GM10248 (cell line): ENCODE measurements around the gene ARHGAP31.
"Not testable (repeated sequence)": the region's sequence is repeated elsewhere in the genome, so short reads cannot be mapped to it uniquely, and the experiment has no call there.

Source experiments
- CTCF ChIA-PET: fragments of 300-600 bp; sonication (Branson Sonifier 250); formaldehyde crosslinking; extraction: SDS; loops from one replicate; lab custom pipeline; 2021; ENCODE audit warnings: antibody characterized with exemption; lab: Yijun Ruan, JAX
- POLR2A ChIA-PET: fragments of 350-650 bp; sonication (Branson Sonifier 250); formaldehyde crosslinking; extraction: SDS; loops from one replicate; lab custom pipeline; 2020; ENCODE audit warnings: antibody characterized with exemption; lab: Yijun Ruan, JAX
- DNase-seq: peaks from one replicate; pipeline ENCODE4 v3.0.0; 2012; ENCODE audit errors: extremely low spot score
- CTCF ChIP-seq: IDR thresholded peaks from 2 replicates; pipeline ENCODE4 v1.5.1; 2012; ENCODE audit warnings: mild to moderate bottlenecking, low read depth; ENCODE audit errors: extremely low read depth, missing control alignments, control extremely low read depth

The ARHGAP31 gene

GRCh38 chr3:119330858-119331257 lies 36.7 kb downstream of the ARHGAP31 start:
- CTCF ChIA-PET, result interaction anchor here (1.0 to 3.8 kb wide), 3 partner anchors 7 to 33 kb away, joined by 3 to 16 read pairs (median 4); no protein-coding TSS in a partner anchor
- TF ChIP-seq CTCF, result no peak
- DNase-seq, result no peak
- POLR2A ChIA-PET, result no interaction called here

GRCh38 chr3:119331661-119332060 lies 37.5 kb downstream of the ARHGAP31 start:
- TF ChIP-seq CTCF, result no peak
- POLR2A ChIA-PET, result no interaction called here

GRCh38 chr3:119333773-119334509 lies 39.8 kb downstream of the ARHGAP31 start:
- DNase-seq, result no peak
- POLR2A ChIA-PET, result no interaction called here
- TF ChIP-seq CTCF, result no peak
- CTCF ChIA-PET, result interaction anchor here (1.0 to 1.5 kb wide), 2 partner anchors 12 kb away, joined by 3 to 6 read pairs; no protein-coding TSS in a partner anchor

More at GRCh38 chr3:119331661-119332060, 37.5 kb downstream of the ARHGAP31 start:
- DNase-seq, result no peak
- CTCF ChIA-PET, result interaction anchor here (0.8 to 1.3 kb wide), 4 partner anchors 9 to 39 kb away, joined by 3 to 6 read pairs (median 4); no protein-coding TSS in a partner anchor

GRCh38 chr3:119336823-119337222 lies 42.6 kb downstream of the ARHGAP31 start:
- DNase-seq, result no peak
- CTCF ChIA-PET, result interaction anchor here (2.9 to 10.4 kb wide), 3 partner anchors 8 to 16 kb away, joined by 7 to 84 read pairs (median 16); no protein-coding TSS in a partner anchor
- POLR2A ChIA-PET, result no interaction called here
- TF ChIP-seq CTCF, result no peak

GRCh38 chr3:119337407-119337806 lies 43.2 kb downstream of the ARHGAP31 start:
- POLR2A ChIA-PET, DNase-seq: not testable (repeated sequence)
- CTCF ChIA-PET, result interaction anchor here (2.9 to 10.4 kb wide), 3 partner anchors 8 to 16 kb away, joined by 7 to 84 read pairs (median 16); no protein-coding TSS in a partner anchor

- no peak for DNase-seq
- ChIA-PET POLR2A (no interaction called here), CTCF (interaction anchor here (3.3 to 10.4 kb wide), 2 partner anchors 10 to 14 kb away, joined by 16 to 84 read pairs; no protein-coding TSS in a partner anchor)
- TF ChIP-seq CTCF, result no peak
Observed at GRCh38 chr3:119338754-119339153, 44.6 kb downstream of the ARHGAP31 start.

- TF ChIP-seq CTCF, result no peak
- DNase-seq, result no peak
- POLR2A ChIA-PET, result no interaction called here
- CTCF ChIA-PET, result interaction anchor here (1.1 to 10.4 kb wide), 3 partner anchors 8 to 13 kb away, joined by 4 to 84 read pairs (median 5); no protein-coding TSS in a partner anchor
Observed at GRCh38 chr3:119340014-119340413, 45.8 kb downstream of the ARHGAP31 start.
